SU-DHL-6 (cell line): ENCODE results near the gene DHRS7.

ENCODE experiments used
- EZH2phosphoT487 ChIP-seq: fragments of 200-600 bp; sonication (generic), shearing (Covaris generic); conservative IDR thresholded peaks from 2 replicates; pipeline ENCODE4 v1.6.1; 2018; ENCODE audit warnings: mild to moderate bottlenecking, antibody characterized with exemption, low read length, moderate library complexity, mixed read lengths
- TF ChIP-seq, protein P1 (sequence below): fragments of 200-600 bp; sonication (generic); IDR thresholded peaks from one replicate; pipeline ENCODE4 v1.5.1; 2017; ENCODE audit warnings: antibody characterized with exemption, mild to moderate bottlenecking, low read length, moderate library complexity; ENCODE audit not compliant: insufficient read depth, poor library complexity, severe bottlenecking

- TF ChIP-seq, protein P1, sequence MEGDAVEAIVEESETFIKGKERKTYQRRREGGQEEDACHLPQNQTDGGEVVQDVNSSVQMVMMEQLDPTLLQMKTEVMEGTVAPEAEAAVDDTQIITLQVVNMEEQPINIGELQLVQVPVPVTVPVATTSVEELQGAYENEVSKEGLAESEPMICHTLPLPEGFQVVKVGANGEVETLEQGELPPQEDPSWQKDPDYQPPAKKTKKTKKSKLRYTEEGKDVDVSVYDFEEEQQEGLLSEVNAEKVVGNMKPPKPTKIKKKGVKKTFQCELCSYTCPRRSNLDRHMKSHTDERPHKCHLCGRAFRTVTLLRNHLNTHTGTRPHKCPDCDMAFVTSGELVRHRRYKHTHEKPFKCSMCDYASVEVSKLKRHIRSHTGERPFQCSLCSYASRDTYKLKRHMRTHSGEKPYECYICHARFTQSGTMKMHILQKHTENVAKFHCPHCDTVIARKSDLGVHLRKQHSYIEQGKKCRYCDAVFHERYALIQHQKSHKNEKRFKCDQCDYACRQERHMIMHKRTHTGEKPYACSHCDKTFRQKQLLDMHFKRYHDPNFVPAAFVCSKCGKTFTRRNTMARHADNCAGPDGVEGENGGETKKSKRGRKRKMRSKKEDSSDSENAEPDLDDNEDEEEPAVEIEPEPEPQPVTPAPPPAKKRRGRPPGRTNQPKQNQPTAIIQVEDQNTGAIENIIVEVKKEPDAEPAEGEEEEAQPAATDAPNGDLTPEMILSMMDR: no peak
- no peak for TF ChIP-seq EZH2phosphoT487
Observed at GRCh38 chr14:60210703-60211102, 45.5 kb upstream of the DHRS7 start.
